Cardiac muscle cell (in vitro differentiated cells and primary cell): ENCODE results near the gene HSD11B2. TPM values are rescaled to one million over a fixed set of nuclear protein-coding genes. Genes with fewer than 3 reads are reported as not detected.
"Not testable (repeated sequence)": the region's sequence is repeated elsewhere in the genome, so short reads cannot be mapped to it uniquely, and the experiment has no call there.

ENCODE experiments used
- DNase-seq, 2 donors: peaks; one replicate each; pipeline versions ENCODE4 v3.0.0 to v3.0.0-alpha.2; 2010 to 2017; ENCODE audit warnings: low read depth in 1 of 2, low spot score in 1 of 2
- H3K27ac ChIP-seq: fragments of 200-600 bp; sonication (generic); 2 replicates; pipeline ENCODE4 v1.5.1; 2016
- H3K27me3 ChIP-seq: fragments of 200-600 bp; sonication (generic); 2 replicates; pipeline ENCODE4 v1.6.0; 2016; ENCODE audit warnings: control low read depth
- H3K36me3 ChIP-seq: fragments of 200-600 bp; sonication (generic); 2 replicates; pipeline ENCODE4 v1.5.1; 2016; ENCODE audit warnings: control low read depth
- H3K4me1 ChIP-seq: fragments of 200-600 bp; sonication (generic); 2 replicates; pipeline ENCODE4 v1.8.1; 2017; ENCODE audit warnings: low read depth, mild to moderate bottlenecking, mixed run types
- H3K4me3 ChIP-seq: fragments of 200-600 bp; sonication (generic); 2 replicates; pipeline ENCODE4 v1.5.1; 2016; ENCODE audit warnings: mild to moderate bottlenecking
- H3K9me3 ChIP-seq: fragments of 200-600 bp; sonication (generic); 2 replicates; pipeline ENCODE4 v1.5.1; 2017; ENCODE audit warnings: low read depth, mild to moderate bottlenecking, control low read depth
- CTCF ChIP-seq: IDR thresholded peaks from 2 replicates; pipeline ENCODE4 v1.5.1; 2012; ENCODE audit warnings: low read depth, mild to moderate bottlenecking, low read length
- polyA plus RNA-seq: library from polyadenylated mRNA; unstranded; fragments of >200 nt; fragmentation: Nextera tagmentation; extraction: Ambion mirVana; gene quantifications from 2 replicates; pipeline ENCODE4 v1.2.1, GENCODE V29; 2016
- total RNA-seq: library from RNA; depleted of rRNA; stranded (reverse); fragments of >200 nt; gene quantifications from 2 replicates; pipeline ENCODE4 v1.2.3, GENCODE V29; 2016

The HSD11B2 gene
- total and polyA plus RNA-seq, 2 experiments from 2014 or later, result 0.36 to 0.84 TPM

DNA sequence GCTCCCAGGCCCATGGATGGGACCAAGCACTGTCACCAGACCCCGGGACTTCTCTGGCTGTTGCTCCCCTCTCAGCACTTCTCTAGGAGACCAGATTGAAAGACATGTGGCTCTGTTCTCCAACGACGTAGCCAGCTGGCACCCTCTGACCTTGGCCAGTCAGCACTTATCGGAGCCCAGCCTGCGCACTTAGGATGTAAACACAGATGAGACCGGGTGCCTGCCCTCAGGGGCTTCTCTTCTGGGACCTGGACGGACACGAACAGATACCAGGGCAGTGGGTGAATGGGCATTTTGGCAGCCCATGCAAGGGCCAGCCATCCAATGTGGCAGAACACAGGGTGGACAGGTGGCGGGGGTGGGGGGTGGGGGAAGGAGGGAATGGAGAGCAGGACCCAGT, 21.3 kb upstream of the HSD11B2 start:
- no peaks in the 10 kb centered on the region for H3K27me3 ChIP-seq
- no peaks in the 10 kb centered on the region for H3K9me3 ChIP-seq
- DNase-seq, result no peak
- H3K36me3 ChIP-seq, result no peaks in the 10 kb centered on the region
- H3K27ac ChIP-seq, result no peak overlapping the region
- H3K4me3 ChIP-seq, result no peak overlapping the region
- no peak for TF ChIP-seq CTCF
- H3K4me1 ChIP-seq, result no peaks in the 10 kb centered on the region

DNA sequence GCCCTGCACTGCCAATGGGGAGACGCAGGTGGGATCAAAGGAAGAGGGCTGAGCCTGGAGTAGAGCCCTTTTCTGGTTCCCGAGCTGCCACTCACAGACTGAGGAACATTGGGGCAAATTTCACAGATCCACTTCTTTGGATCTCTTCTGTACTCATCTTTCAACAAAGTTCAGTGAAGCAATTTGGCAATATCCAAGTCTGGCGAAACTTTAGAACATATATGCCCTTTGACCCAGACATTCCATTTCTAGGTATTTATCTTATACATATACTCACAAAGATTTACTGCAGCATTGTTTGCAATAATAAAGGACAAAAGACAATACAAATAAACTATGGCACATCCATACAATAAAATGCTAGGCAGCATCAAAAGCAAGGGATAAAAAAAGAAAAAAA, 19.6 kb upstream of the HSD11B2 start:
- TF ChIP-seq CTCF, result no peak
- Histone ChIP-seq H3K27ac (no peak overlapping the region), H3K4me3 (no peak overlapping the region), H3K36me3 (no peaks in the 10 kb centered on the region), H3K9me3 (no peaks in the 10 kb centered on the region), H3K4me1 (no peaks in the 10 kb centered on the region), H3K27me3 (no peaks in the 10 kb centered on the region)
- DNase-seq, result no peak

- no peak for DNase-seq
- no peaks in the 10 kb centered on the region for H3K27me3 ChIP-seq
- TF ChIP-seq CTCF, result no peak
Measured at GRCh38 chr16:67412294-67412693, 18.6 kb upstream of the HSD11B2 start.

DNA sequence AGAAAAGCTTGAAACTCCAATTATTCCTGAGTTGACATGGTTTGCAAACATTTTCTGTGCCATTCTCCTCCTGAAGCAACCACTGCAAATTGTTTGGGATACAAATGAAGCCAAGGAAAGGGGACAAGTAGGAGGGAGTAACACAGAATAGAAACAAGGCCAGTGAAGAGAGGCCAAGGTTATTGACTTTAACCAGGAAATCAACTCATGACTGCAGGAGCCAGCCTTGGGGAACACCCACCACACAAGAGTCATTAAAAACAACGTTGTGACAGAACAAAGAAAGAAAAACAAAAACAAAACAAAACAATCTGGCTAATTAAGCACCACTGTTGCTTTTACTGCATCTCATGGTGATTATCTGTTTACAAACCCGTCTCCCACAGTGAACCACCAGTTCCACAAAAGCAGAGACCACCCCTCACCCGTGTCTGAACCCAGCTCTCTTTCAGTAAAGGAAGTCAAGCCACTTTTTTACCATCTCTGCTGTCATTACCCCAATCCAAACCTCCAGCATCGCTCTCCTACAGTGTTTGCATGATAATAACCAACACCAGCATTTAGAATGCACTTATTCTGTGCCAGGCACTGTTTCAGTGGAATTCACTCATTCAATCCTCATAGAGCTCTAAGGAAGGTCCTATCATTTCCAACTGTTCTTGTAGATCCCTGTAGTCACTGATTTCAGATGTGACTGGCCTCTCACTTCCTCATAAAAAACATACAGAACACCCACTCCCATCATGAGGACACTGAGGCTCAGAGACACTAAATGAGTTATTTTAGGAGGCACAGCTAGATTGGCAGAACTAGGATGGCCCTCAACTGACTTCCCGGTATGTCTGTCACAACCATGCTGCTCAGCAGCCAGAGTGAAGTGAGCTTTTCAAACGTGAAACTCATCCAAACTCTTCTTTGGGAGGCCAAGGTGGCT, 16.7 kb upstream of the HSD11B2 start:
- DNase-seq, result no peak
- Histone ChIP-seq H3K4me3 (no peak overlapping the region), H3K4me1 (no peaks in the 10 kb centered on the region), H3K27me3 (no peaks in the 10 kb centered on the region), H3K36me3 (no peaks in the 10 kb centered on the region), H3K9me3 (no peaks in the 10 kb centered on the region), H3K27ac (no peak overlapping the region)
- no peak for TF ChIP-seq CTCF

More at GRCh38 chr16:67412294-67412693, 18.6 kb upstream of the HSD11B2 start:
- H3K9me3 ChIP-seq, result no peaks in the 10 kb centered on the region
- H3K4me1 ChIP-seq, result no peaks in the 10 kb centered on the region
- H3K36me3 ChIP-seq, result no peaks in the 10 kb centered on the region
- H3K4me3 ChIP-seq, result no peak overlapping the region
- H3K27ac ChIP-seq, result no peak overlapping the region

- H3K27me3 ChIP-seq, DNase-seq, H3K9me3 ChIP-seq, H3K36me3 ChIP-seq, H3K4me1 ChIP-seq, H3K27ac ChIP-seq: not testable (repeated sequence)
- H3K4me3 ChIP-seq, result peak overlapping the region; percentile 74
Measured at GRCh38 chr16:67415421-67415820, 15.5 kb upstream of the HSD11B2 start.
